AG09309 (cell line): ENCODE measurements around the gene KIAA0825.
A peak's percentile ranks its signal among the peaks of the same experiment; 100 is the strongest.
"Not testable (repeated sequence)": the region's sequence is repeated elsewhere in the genome, so short reads cannot be mapped to it uniquely, and the experiment has no call there.

ENCODE experiments used
- DNase-seq: peaks from one replicate; pipeline ENCODE4 v3.0.0-alpha.2; 2010; ENCODE audit warnings: low read depth
- H3K4me3 ChIP-seq: 2 replicates; pipeline ENCODE4 v1.5.1; 2011; ENCODE audit warnings: mild to moderate bottlenecking, low read depth, low read length, moderate library complexity; ENCODE audit not compliant: control insufficient read depth
- CTCF ChIP-seq: IDR thresholded peaks from 2 replicates; pipeline ENCODE4 v1.5.1; 2011; ENCODE audit warnings: mild to moderate bottlenecking, low read depth, low read length, inconsistent platforms; ENCODE audit not compliant: insufficient read depth, control insufficient read depth; ENCODE audit errors: missing control alignments

KIAA0825 gene

GRCh38 chr5:94159144-94159543 lies 459.3 kb downstream of the KIAA0825 start:
- peak; percentile 6 for TF ChIP-seq CTCF
- H3K4me3 ChIP-seq, result no peak overlapping the region
- DNase-seq, result no peak

- DNase-seq, result no peak
- TF ChIP-seq CTCF, result no peak
- no peak overlapping the region for H3K4me3 ChIP-seq
Measured at GRCh38 chr5:94157704-94158539, 460.5 kb downstream of the KIAA0825 start.

- no peak for DNase-seq
- no peak for TF ChIP-seq CTCF
Measured at GRCh38 chr5:94154672-94155071, 463.7 kb downstream of the KIAA0825 start.

GRCh38 chr5:94153736-94154450 lies 464.5 kb downstream of the KIAA0825 start:
- TF ChIP-seq CTCF, result no peak
- DNase-seq, result peak; percentile 8
- no peak overlapping the region for H3K4me3 ChIP-seq

More at GRCh38 chr5:94154672-94155071, 463.7 kb downstream of the KIAA0825 start:
- no peak overlapping the region for H3K4me3 ChIP-seq

- not testable (repeated sequence) for H3K4me3 ChIP-seq, DNase-seq
Measured at GRCh38 chr5:94143621-94144020, 474.8 kb downstream of the KIAA0825 start.

GRCh38 chr5:94140300-94140699 lies 478.1 kb downstream of the KIAA0825 start:
- no peak for TF ChIP-seq CTCF

GRCh38 chr5:94130077-94130476 lies 488.3 kb downstream of the KIAA0825 start:
- no peak overlapping the region for H3K4me3 ChIP-seq
- no peak for DNase-seq
- no peak for TF ChIP-seq CTCF

More at GRCh38 chr5:94140300-94140699, 478.1 kb downstream of the KIAA0825 start:
- DNase-seq, result no peak
- no peak overlapping the region for H3K4me3 ChIP-seq
